ENCODE results near the gene RNH1.

Gene RNH1

DNA sequence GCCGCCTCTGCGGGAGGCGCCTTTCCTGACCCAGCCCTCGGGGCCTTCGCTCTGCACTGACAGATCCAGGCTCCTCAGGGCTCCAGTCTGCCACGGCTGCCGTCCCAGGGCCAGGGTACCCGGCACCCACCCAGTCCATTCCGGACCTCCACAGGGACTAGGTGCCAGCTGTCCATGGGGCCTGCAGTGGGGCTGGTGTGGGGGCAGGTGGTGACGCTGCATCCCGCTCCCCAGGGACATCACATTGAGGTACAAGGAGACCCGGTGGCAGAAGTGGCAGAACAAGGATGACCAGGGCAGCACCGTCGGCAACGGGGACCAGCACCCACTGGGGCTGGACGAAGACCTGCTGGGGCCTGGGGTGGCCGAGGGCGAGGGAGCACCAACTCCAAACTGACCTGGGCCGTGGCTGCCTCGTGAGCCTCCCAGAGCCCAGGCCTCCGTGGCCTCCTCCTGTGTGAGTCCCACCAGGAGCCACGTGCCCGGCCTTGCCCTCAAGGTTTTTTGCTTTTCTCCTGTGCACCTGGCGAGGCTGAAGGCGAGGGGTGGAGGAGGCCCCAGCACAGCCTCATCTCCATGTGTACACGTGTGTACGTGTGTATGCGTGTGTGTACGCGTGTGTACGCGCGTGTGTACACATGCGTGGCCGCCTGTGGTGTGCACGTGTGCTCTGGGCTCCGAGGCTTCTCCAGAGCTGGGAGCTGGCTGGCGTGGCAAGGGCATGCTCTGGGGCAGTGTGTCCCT lies 16.7 kb downstream of the RNH1 start:
- TF ChIP-seq, protein P1, sequence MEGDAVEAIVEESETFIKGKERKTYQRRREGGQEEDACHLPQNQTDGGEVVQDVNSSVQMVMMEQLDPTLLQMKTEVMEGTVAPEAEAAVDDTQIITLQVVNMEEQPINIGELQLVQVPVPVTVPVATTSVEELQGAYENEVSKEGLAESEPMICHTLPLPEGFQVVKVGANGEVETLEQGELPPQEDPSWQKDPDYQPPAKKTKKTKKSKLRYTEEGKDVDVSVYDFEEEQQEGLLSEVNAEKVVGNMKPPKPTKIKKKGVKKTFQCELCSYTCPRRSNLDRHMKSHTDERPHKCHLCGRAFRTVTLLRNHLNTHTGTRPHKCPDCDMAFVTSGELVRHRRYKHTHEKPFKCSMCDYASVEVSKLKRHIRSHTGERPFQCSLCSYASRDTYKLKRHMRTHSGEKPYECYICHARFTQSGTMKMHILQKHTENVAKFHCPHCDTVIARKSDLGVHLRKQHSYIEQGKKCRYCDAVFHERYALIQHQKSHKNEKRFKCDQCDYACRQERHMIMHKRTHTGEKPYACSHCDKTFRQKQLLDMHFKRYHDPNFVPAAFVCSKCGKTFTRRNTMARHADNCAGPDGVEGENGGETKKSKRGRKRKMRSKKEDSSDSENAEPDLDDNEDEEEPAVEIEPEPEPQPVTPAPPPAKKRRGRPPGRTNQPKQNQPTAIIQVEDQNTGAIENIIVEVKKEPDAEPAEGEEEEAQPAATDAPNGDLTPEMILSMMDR (IDR thresholded peaks at IDR 0.05; ENCODE audit: low read depth, low read length, missing control alignments) = no peak
- no peak for DNase-seq (ENCODE audit: extremely low read depth, low read depth)
- no peak overlapping the region for H3K4me3 ChIP-seq (replicated peaks; ENCODE audit: low read depth, low read length)

DNA sequence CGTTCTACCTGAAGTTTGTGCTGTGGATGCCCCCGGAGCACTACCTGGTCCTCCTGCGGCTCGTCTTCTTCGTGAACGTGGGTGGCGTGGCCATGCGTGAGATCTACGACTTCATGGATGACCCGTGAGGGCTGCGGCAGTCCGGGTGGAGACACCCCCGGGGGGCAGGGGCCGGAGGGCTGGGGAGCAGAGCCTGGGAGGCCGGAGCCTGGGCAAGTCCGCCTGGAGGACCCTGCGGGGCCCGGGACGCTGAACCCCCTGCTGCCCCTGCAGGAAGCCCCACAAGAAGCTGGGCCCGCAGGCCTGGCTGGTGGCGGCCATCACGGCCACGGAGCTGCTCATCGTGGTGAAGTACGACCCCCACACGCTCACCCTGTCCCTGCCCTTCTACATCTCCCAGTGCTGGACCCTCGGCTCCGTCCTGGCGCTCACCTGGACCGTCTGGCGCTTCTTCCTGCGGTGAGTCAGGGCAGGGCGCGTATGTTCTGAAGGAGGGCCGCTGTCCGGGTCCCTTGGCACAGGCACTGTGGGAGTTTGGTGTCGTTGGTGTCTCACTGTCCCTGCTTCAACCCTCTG lies 17.3 kb downstream of the RNH1 start:
- TF ChIP-seq, protein P1 (IDR thresholded peaks at IDR 0.05; ENCODE audit: low read depth, low read length, missing control alignments) = no peak
- no peak for DNase-seq (ENCODE audit: extremely low read depth, low read depth)

DNA sequence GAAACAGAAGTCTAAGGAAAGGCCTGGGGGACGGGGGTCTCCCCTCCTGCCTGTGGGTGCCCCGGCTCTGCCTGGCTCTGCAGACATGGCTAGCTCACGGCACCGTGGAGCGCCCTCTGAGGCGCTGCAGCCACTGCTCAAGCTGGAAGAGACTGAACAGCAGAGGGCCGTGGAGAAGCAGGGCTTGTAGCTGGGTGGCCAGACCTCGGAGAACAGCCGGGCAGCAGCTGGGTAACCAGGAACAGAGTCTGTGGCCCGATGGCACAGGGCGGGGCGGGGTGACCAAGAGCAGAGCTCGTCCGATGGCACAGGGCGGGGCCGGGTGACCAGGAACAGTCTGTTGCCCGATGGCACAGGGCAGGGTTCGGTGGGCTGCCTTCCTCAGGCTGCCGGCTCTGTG lies 18.1 kb downstream of the RNH1 start:
- no peak for DNase-seq (ENCODE audit: extremely low read depth, low read depth)
- TF ChIP-seq, protein P1 (IDR thresholded peaks at IDR 0.05; ENCODE audit: low read depth, low read length, missing control alignments) = no peak
- no peak overlapping the region for H3K4me3 ChIP-seq (replicated peaks; ENCODE audit: low read depth, low read length)

More for the DNA sequence above, 17.3 kb downstream of the RNH1 start:
- H3K4me3 ChIP-seq (replicated peaks; ENCODE audit: low read depth, low read length) = no peak overlapping the region

DNA sequence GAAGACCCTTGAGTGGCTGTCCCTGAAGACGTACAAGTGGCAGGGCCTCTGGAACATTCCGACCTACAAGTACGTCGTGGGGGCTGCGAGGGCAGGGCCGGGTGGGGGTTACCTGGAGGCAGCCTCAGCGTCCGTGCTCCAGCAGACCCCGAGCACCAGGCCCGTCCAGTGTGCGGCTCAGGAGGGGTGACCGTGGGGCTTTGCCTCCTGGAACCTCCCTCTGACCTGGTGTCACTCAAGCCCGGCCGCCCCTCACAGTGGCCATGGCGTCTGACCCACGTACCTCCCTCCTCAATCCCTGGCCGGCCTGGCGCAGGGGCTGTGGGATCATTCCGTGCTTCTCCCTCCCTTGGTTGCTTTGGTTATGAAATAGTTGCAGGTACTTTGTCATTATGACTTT lies 18.5 kb downstream of the RNH1 start:
- TF ChIP-seq, protein P1 (IDR thresholded peaks at IDR 0.05; ENCODE audit: low read depth, low read length, missing control alignments) = no peak
- no peak for DNase-seq (ENCODE audit: extremely low read depth, low read depth)
- H3K4me3 ChIP-seq (replicated peaks; ENCODE audit: low read depth, low read length) = no peak overlapping the region

DNA sequence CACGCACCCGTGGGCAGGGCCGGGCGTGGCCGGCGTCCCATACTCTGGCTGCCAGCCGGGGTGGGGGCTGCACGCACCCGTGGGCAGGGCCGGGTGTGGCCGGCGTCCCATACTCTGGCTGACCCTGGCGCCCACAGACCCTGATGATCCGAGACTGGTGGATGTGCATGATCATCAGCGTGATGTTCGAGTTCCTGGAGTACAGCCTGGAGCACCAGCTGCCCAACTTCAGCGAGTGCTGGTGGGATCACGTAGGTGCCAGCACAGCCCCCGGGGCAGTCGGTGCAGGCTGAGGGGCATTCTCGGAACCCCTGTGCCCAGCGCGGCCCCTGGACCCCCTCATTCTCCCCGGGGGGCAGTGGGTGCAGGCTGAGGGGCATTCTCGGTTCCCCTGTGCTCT lies 19.0 kb downstream of the RNH1 start:
- H3K4me3 ChIP-seq (replicated peaks; ENCODE audit: low read depth, low read length) = no peak overlapping the region
- TF ChIP-seq, protein P1 (IDR thresholded peaks at IDR 0.05; ENCODE audit: low read depth, low read length, missing control alignments) = no peak
- DNase-seq (ENCODE audit: extremely low read depth, low read depth) = no peak

DNA sequence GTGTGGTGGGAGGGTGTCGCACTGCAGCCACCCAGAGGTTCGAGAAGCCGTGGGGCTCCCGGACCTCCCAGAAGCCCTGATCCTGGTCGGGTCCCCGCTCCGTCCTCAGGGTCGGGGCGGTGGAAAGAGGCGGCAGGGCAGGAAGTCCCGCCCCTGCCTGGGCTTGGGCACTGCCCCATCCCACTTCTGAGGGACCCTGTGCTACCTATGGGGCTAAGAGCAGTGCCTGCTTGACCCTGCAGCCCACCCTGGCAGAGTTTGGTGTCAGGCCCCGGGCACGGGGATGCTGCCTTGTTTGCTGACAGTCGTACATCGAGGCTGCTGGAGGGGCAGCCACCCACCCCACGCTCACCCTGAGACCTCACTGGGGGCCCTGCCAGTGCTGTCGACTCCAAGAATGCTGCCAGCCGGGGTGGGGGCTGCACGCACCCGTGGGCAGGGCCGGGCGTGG lies 19.4 kb downstream of the RNH1 start:
- no peak for DNase-seq (ENCODE audit: extremely low read depth, low read depth)
- no peak overlapping the region for H3K4me3 ChIP-seq (replicated peaks; ENCODE audit: low read depth, low read length)
- TF ChIP-seq, protein P1 (IDR thresholded peaks at IDR 0.05; ENCODE audit: low read depth, low read length, missing control alignments) = no peak
